OCI-LY3 (cell line): ENCODE results near the gene BMPER.

Experiments
- H2AFZ ChIP-seq: fragments of 200-600, 300-600 bp; shearing (Covaris generic); 2 replicates; pipeline ENCODE4 v1.6.0; 2014; ENCODE audit warnings: antibody characterized with exemption, low read depth, low read length
- H3K27ac ChIP-seq: fragments of 200-600, 300-600 bp; sonication (generic); 2 replicates; pipeline ENCODE4 v1.5.1; 2014; ENCODE audit warnings: mild to moderate bottlenecking, low read length, moderate library complexity, mixed read lengths
- H3K27me3 ChIP-seq: fragments of 200-600, 300-600 bp; sonication (generic); 2 replicates; pipeline ENCODE4 v1.6.1; 2014; ENCODE audit warnings: low read depth, low read length, mixed read lengths
- H3K36me3 ChIP-seq: fragments of 200-600, 300-600 bp; sonication (generic); replicated peaks from 2 replicates; pipeline ENCODE3; 2014; ENCODE audit warnings: low read depth, low read length, mixed read lengths
- H3K4me1 ChIP-seq: fragments of 300-600, 200-600 bp; sonication (generic); 2 replicates; pipeline ENCODE4 v1.6.1; 2014; ENCODE audit warnings: low read length, mixed read lengths
- H3K4me2 ChIP-seq: fragments of 200-600, 300-600 bp; sonication (generic); 2 replicates; pipeline ENCODE4 v1.6.1; 2014; ENCODE audit warnings: low read length, mixed read lengths
- H3K4me3 ChIP-seq: fragments of 300-600, 200-600 bp; sonication (generic); 2 replicates; pipeline ENCODE4 v1.5.1; 2014; ENCODE audit warnings: antibody characterized with exemption, mild to moderate bottlenecking, low read length, moderate library complexity
- H3K79me2 ChIP-seq: fragments of 300-600, 200-600 bp; shearing (Covaris generic); 2 replicates; pipeline ENCODE4 v1.6.1; 2014; ENCODE audit warnings: mild to moderate bottlenecking, low read length, mixed read lengths
- H3K9ac ChIP-seq: fragments of 300-600, 200-600 bp; shearing (Covaris generic); 2 replicates; pipeline ENCODE4 v1.6.0; 2014; ENCODE audit warnings: mild to moderate bottlenecking, low read length, moderate library complexity
- H3K9me3 ChIP-seq: fragments of 200-600, 300-600 bp; shearing (Covaris generic); 2 replicates; pipeline ENCODE4 v1.6.1; 2014; ENCODE audit warnings: low read length, mixed read lengths; ENCODE audit not compliant: insufficient read depth
- H4K20me1 ChIP-seq: fragments of 200-600, 300-600 bp; sonication (generic); 2 replicates; pipeline ENCODE4 v1.6.1; 2016; ENCODE audit warnings: low read length, mixed read lengths; ENCODE audit not compliant: insufficient read depth
- EZH2phosphoT487 ChIP-seq: fragments of 200-600 bp; shearing (Covaris generic); IDR thresholded peaks from 2 replicates; pipeline ENCODE4 v1.6.1; 2018; ENCODE audit warnings: antibody characterized with exemption, mixed run types, low read depth
- TF ChIP-seq, protein P1 (sequence below): fragments of 200-600, 300-600 bp; sonication (generic); IDR thresholded peaks from 2 replicates; pipeline ENCODE4 v1.5.1; 2014; ENCODE audit warnings: antibody characterized with exemption, low read length, low read depth

Gene BMPER

DNA sequence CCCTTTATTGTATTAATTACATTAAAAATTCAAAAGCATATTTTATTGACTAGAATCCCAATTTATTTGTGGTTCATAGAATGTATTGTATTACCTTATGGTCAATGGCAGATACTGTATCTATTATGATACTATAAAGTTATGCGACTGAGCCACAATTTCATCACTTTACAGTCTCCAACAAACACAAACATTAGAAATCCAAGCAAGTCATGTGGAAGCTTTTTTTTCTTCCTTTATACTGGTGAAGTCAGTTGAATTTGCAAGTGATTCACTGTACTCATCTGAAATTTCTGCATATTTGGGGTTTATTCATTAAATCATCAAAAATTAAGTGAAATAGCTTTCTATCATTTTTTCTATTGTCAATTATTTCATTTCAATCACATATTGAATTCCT is 54.3 kb downstream of the BMPER start:
- Histone ChIP-seq H2AFZ (no peak overlapping the region), H3K36me3 (no peaks in the 10 kb centered on the region), H3K27ac (no peak overlapping the region), H3K9ac (no peak overlapping the region), H4K20me1 (no peaks in the 10 kb centered on the region), H3K4me3 (no peak overlapping the region), H3K4me1 (no peaks in the 10 kb centered on the region), H3K4me2 (no peak overlapping the region), H3K9me3 (no peaks in the 10 kb centered on the region), H3K27me3 (no peaks in the 10 kb centered on the region), H3K79me2 (no peaks in the 10 kb centered on the region)
- TF ChIP-seq, protein P1, sequence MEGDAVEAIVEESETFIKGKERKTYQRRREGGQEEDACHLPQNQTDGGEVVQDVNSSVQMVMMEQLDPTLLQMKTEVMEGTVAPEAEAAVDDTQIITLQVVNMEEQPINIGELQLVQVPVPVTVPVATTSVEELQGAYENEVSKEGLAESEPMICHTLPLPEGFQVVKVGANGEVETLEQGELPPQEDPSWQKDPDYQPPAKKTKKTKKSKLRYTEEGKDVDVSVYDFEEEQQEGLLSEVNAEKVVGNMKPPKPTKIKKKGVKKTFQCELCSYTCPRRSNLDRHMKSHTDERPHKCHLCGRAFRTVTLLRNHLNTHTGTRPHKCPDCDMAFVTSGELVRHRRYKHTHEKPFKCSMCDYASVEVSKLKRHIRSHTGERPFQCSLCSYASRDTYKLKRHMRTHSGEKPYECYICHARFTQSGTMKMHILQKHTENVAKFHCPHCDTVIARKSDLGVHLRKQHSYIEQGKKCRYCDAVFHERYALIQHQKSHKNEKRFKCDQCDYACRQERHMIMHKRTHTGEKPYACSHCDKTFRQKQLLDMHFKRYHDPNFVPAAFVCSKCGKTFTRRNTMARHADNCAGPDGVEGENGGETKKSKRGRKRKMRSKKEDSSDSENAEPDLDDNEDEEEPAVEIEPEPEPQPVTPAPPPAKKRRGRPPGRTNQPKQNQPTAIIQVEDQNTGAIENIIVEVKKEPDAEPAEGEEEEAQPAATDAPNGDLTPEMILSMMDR: no peak
- TF ChIP-seq EZH2phosphoT487: no peak

DNA sequence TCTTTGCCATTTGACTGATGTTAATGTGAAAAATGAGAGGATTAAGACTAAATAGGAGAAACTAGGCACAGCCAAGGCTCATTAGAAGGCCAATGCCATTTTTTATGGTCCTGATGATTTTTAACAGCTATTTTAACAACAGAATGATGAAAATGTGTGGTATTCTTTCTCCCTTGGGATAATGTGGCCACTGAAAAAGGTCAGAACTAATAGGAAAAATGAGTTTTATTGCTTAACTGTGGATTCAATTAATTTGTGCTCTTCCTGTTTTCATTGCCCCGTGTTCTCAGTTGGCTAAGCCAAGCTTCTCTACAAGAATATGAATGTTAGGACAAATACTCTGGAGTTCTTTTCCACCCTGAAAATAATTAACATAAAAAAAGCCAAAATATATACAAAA is 56.6 kb downstream of the BMPER start:
- Histone ChIP-seq H3K4me2 (no peak overlapping the region), H2AFZ (no peak overlapping the region), H3K27ac (no peak overlapping the region), H3K9me3 (no peaks in the 10 kb centered on the region), H3K27me3 (no peaks in the 10 kb centered on the region), H3K36me3 (no peaks in the 10 kb centered on the region), H3K9ac (no peak overlapping the region), H3K79me2 (no peaks in the 10 kb centered on the region), H4K20me1 (no peaks in the 10 kb centered on the region), H3K4me3 (no peak overlapping the region), H3K4me1 (no peaks in the 10 kb centered on the region)
- TF ChIP-seq EZH2phosphoT487: no peak
- TF ChIP-seq, protein P1: no peak

- Histone ChIP-seq H3K27me3 (no peaks in the 10 kb centered on the region), H3K36me3 (no peaks in the 10 kb centered on the region), H3K27ac (no peak overlapping the region), H3K9me3 (no peaks in the 10 kb centered on the region), H4K20me1 (no peaks in the 10 kb centered on the region), H2AFZ (no peak overlapping the region), H3K79me2 (no peaks in the 10 kb centered on the region), H3K4me3 (no peak overlapping the region), H3K9ac (no peak overlapping the region), H3K4me2 (no peak overlapping the region), H3K4me1 (no peaks in the 10 kb centered on the region)
- no peak for TF ChIP-seq EZH2phosphoT487
- TF ChIP-seq, protein P1: no peak
Observed at GRCh38 chr7:33964417-33965182, 59.3 kb downstream of the BMPER start.

GRCh38 chr7:33965183-33965744 is 59.9 kb downstream of the BMPER start:
- TF ChIP-seq, protein P1: no peak
- TF ChIP-seq EZH2phosphoT487: no peak
- no peak overlapping the region for H3K27ac ChIP-seq
- H2AFZ ChIP-seq: no peak overlapping the region
- no peaks in the 10 kb centered on the region for H3K79me2 ChIP-seq
- H3K27me3 ChIP-seq: no peaks in the 10 kb centered on the region
- no peak overlapping the region for H3K4me3 ChIP-seq
- H3K36me3 ChIP-seq: no peaks in the 10 kb centered on the region
- H3K9ac ChIP-seq: no peak overlapping the region
- no peaks in the 10 kb centered on the region for H4K20me1 ChIP-seq
- no peaks in the 10 kb centered on the region for H3K4me1 ChIP-seq
- no peaks in the 10 kb centered on the region for H3K9me3 ChIP-seq
- H3K4me2 ChIP-seq: no peak overlapping the region
